HG02885 (cell line): ENCODE data around the gene ZBTB2.
"Not testable (repeated sequence)": the region's sequence is repeated elsewhere in the genome, so short reads cannot be mapped to it uniquely, and the experiment has no call there.

Experiments
- ATAC-seq: cut with Tn5 transposase; IDR thresholded peaks from one replicate; pipeline ENCODE4 v1.9.1; 2021; ENCODE audit warnings: mild to moderate bottlenecking; ENCODE audit not compliant: unreplicated experiment, poor library complexity

Gene ZBTB2

DNA sequence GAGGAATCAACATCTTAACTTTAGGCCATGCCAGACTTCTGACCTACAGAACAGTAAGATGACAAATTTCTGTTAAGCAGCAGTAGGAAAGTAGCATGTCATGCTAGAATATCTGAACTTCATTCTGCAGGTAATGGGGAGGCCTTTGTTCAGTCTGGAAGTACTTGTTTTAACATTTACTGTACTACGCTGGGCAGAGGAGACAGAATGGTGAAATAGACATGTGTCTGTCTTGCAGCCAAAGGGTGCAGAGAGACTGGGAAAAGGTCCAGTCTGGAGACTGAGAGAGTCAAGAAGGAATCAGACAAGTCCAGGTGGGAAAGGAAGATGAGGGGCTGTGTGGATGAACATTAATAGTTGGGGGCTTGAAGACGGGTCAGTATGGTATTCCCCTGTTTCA is 17.5 kb upstream of the ZBTB2 start:
- ATAC-seq: no peak

DNA sequence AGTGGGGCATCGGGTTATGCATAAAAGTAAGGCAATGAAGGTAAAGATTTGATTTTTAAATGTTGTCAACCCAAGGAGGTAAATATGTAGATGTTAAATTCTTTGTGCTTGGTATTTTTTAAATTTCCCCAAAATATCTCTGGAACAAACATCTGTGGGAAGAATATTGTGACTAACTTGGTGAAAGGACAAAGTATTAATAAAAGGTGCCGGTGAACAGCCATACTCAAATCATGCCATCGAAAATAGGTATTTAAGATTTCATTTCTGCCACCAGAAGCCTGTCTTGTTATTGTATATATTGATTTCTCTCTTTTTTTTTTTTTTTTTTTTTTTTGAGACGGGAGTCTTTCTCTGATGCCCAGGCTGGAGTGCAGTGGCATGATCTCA is 12.6 kb upstream of the ZBTB2 start:
- no peak for ATAC-seq

GRCh38 chr6:151402228-151402627 is 10.9 kb upstream of the ZBTB2 start:
- no peak for ATAC-seq

- no peak for ATAC-seq
Observed at GRCh38 chr6:151400473-151400872, 9.1 kb upstream of the ZBTB2 start.

GRCh38 chr6:151399679-151400078 is 8.3 kb upstream of the ZBTB2 start:
- no peak for ATAC-seq

DNA sequence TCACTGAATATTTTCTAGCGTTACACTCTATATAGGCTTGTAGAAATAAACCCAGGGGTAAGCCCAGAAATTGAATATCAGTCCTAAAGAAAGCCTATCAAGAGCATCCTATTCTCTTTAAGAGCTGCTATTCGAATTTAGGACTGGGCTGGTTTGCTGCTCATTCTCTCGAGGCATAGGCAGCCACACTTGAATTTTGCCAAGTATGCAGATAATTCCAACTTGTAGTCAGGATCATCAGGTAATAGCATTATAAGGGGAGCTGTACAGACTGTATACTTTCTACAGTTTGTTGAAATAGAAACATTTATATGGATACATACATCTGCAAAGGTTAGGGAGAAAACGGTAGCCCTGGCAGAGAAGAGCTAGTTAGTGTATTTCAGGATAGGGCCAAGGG is 2.1 kb upstream of the ZBTB2 start:
- no peak for ATAC-seq

- no peak for ATAC-seq
Observed at GRCh38 chr6:151392427-151392826, 1.1 kb upstream of the ZBTB2 start.

GRCh38 chr6:151390851-151391470 is 398 bp downstream of the ZBTB2 start:
- ATAC-seq: peak; percentile 13

- ATAC-seq: peak; percentile 80
Observed at GRCh38 chr6:151390276-151390850, 996 bp downstream of the ZBTB2 start.

DNA sequence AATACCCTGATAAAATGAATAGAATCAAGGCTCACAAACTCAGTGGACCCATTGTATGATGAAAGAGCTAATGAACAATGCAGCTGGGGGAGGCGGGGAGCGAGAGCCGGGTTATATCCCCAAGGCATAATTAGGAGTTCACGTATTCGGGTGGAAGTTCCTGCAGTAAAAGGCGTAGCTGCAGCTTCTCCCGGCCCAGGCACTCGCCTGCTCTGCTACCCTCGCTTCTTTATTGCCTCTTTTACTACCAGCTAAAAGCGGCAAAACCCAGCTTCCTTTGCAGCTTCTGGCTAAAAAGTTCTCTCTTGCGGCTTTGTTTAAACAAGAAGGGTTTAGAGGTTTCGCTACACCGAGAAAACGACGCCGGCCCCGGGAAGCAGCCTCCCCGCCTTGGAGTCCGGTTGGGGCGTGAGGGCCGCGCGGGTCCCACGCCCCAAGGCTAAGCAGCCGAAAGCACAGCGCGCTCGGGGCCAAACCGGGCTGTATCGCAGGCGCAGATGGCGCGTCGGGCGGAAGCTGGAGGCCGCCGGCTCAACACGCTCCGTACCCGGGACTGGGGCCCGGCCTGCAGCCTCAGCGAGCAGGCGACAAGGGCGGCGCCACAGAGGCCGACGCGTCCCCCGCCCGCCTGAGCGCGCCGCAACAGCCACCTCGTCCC is 1.6 kb downstream of the ZBTB2 start:
- ATAC-seq: peak; percentile 67

DNA sequence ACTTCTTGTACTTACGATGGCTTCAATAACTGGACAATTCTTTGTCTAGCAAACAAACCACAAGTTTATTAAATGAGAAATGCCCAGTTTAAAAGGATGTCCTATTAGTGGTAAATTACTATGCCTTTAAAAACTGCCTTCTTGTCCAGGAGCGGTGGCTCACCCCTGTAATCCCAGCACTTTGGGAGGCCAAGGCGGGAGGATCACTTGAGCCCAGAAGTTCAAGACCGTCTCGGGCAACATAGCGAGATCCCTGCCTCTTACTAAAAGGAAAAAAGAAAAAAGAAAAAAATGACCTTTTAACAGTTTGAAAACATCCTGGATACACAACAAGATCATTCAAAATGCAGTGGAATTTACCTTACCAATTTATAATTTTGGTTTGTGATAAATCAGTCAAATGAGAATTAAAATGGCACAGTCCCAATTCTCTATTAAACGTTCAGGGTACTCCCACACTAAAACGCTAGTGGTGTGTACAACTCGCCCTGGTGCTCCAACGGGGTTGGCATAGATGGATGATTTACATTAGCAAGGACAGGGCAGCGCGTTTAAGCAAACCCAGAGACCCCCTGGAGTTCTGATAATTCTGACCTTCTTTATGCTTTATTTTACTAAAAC is 2.3 kb downstream of the ZBTB2 start:
- ATAC-seq: no peak

GRCh38 chr6:151388236-151388635 is 3.1 kb downstream of the ZBTB2 start:
- no peak for ATAC-seq

DNA sequence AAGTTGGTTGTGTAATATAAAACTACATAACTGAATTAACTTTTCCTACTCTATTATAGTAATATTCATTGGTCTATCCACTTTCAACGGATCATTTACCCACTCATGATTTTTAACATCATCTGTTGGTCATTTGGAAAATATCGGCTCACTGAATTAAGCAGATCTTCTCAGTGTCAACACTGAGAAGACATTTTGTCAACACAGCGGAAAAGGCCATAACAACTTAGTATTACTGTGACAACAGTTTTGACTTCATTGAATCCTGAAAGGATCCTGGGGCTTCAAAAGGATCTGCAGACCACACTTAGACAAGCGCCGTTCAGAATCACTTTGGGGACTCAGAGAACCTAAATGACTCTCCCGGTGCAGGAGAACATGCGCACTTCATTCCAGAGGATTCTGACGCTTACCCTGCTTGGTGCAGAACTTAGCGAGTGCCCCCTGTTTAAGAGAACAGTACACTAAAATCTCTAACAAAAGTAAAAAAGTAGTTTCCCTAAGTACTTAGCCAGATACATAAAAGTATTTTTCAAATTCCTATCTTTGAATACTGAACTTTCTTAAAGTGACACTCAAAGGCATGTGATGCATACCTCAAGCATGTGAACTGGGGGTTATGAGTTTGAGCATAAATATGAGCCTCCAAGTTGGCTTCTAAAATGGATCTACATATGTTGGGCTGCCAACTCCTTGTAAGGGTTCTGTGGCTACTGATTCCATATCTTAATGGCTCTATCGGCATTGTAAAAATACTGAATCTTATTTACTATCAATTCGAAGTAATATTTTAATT is 4.0 kb downstream of the ZBTB2 start:
- ATAC-seq: no peak

DNA sequence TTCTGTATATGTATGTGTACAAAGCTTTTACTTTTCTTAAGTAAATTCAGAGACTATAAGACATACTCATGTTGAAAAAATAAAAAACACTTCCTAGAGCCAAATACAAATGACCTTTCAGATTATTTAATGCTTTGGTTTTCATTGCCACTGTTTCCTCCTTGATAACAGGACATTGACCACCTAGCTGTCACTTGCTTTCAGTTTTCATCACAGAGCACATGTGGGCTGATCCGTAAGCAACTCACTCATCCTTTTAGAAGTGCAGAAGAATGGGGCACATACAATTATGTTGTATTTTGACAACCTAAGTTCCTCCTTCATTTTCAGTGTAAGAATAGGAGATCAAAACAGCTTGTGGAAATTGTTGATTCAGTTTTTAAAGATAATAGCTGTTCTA is 6.2 kb downstream of the ZBTB2 start:
- ATAC-seq: no peak

DNA sequence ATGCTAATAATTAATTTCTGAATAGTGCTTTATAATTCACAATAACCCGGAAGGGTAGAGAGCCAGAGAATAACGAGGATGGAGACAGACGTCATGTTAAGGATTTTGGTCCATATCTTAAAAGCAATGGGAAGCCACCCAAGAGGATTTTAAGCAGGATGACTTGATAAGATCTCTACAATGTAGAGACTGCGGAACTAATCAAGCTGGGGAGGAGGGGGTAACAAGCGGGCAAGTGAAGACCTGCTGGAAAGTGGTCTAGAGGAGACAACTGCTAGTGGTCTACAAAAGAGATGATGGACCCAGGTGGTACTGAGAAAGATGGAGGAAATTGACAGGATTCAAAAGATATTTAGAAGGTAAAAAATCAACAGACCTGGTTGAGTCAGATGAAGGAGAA is 7.2 kb downstream of the ZBTB2 start:
- no peak for ATAC-seq

DNA sequence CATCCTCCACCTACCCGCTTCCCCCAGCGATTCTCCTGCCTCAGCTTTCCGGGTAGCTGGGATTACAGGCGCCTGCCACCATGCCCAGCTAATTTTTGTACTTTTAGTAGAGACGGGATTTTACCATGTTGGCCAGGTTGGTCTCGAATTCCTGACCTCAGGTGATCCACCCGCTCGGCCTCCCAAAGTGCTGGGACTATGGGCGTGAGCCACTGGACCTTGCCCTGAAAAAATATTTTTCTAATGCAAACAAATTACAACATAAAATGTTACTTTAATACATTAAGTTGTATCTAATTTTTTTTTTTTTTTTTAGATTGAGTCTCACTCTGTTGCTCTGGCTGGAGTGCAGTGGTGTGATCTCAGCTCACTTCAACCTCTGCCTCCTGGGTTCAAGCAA is 8.7 kb downstream of the ZBTB2 start:
- ATAC-seq: not testable (repeated sequence)

- ATAC-seq: no peak
Observed at GRCh38 chr6:151381722-151382121, 9.6 kb downstream of the ZBTB2 start.

DNA sequence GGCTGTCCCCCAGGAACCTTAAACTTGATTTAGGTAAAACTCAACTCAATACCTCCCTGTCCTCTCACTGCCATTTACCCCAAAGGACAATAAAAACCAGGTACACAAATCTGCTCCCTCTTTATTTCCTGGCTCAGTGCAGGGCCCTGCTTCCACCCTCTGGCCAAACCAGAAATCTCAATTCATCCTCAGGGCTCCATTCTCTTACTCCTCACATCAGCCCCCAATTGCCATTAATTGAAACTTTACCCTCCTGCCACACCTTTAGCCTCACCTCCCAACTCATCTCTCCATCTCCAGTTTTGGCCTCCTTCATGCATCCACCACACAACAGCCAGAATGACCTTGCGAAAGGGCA is 10.5 kb downstream of the ZBTB2 start:
- ATAC-seq: no peak

- peak; percentile 68 for ATAC-seq
Observed at GRCh38 chr6:151379933-151380847, 11.2 kb downstream of the ZBTB2 start.

- ATAC-seq: no peak
Observed at GRCh38 chr6:151377095-151377494, 14.3 kb downstream of the ZBTB2 start.
